WTC11 (cell line): ENCODE results near the gene TXNRD2. TPM values are rescaled to one million over a fixed set of nuclear protein-coding genes. Genes with fewer than 3 reads are reported as not detected.

Experiments used
- ATAC-seq: fragments of 200-7000 bp; cut with Tn5 transposase; 2 replicates; pipeline ENCODE4 v1.10.0; 2021; ENCODE audit warnings: mild to moderate bottlenecking, moderate library complexity
- CTCF ChIA-PET: fragments of 300-600 bp; sonication (Branson Sonifier 250); formaldehyde crosslinking; loops from one replicate; lab custom pipeline; 2021; ENCODE audit warnings: antibody characterized with exemption; lab: Charles Lee
- POLR2A ChIA-PET: fragments of 350-600 bp; sonication (Branson Sonifier 250); formaldehyde crosslinking; loops from one replicate; lab custom pipeline; 2021; ENCODE audit warnings: antibody characterized with exemption; lab: Charles Lee
- DNase-seq: peaks from one replicate; pipeline ENCODE4 v3.0.0; 2021; ENCODE audit warnings: low spot score
- H3K27ac Mint-ChIP-seq: 2 replicates; pipeline ENCODE4 v1.8.0; 2021; ENCODE audit warnings: mixed read lengths
- H3K27me3 Mint-ChIP-seq: 2 replicates; pipeline ENCODE4 v1.8.0; 2021; ENCODE audit warnings: low read depth, mild to moderate bottlenecking, moderate library complexity, mixed read lengths
- H3K36me3 Mint-ChIP-seq: 2 replicates; pipeline ENCODE4 v1.8.0; 2021; ENCODE audit warnings: mixed read lengths
- H3K4me1 Mint-ChIP-seq: 2 replicates; pipeline ENCODE4 v1.8.0; 2022; ENCODE audit warnings: mixed read lengths
- H3K4me3 Mint-ChIP-seq: 2 replicates; pipeline ENCODE4 v1.8.0; 2021; ENCODE audit warnings: mild to moderate bottlenecking, moderate library complexity, mixed read lengths
- H3K9me3 Mint-ChIP-seq: 2 replicates; pipeline ENCODE4 v1.8.0; 2021; ENCODE audit warnings: mixed read lengths
- CBFB ChIP-seq: sonication (generic); formaldehyde crosslinking; IDR thresholded peaks from 2 replicates; pipeline ENCODE4 v1.8.1; 2022; ENCODE audit warnings: mild to moderate bottlenecking, low read depth, missing genetic modification reagents
- CREB1 ChIP-seq: sonication (generic); formaldehyde crosslinking; IDR thresholded peaks from 2 replicates; pipeline ENCODE4 v1.8.0; 2023; ENCODE audit warnings: mild to moderate bottlenecking, missing genetic modification reagents
- CREM ChIP-seq: sonication (generic); formaldehyde crosslinking; IDR thresholded peaks from 2 replicates; pipeline ENCODE4 v1.8.1; 2022; ENCODE audit warnings: mild to moderate bottlenecking, missing genetic modification reagents, moderate library complexity
- CTCF ChIP-seq: fragments of 200-600 bp; IDR thresholded peaks from 2 replicates; pipeline ENCODE4 v1.8.0; 2022; ENCODE audit warnings: antibody characterized with exemption
- E2F5 ChIP-seq: sonication (generic); formaldehyde crosslinking; IDR thresholded peaks from 2 replicates; pipeline ENCODE4 v1.8.1; 2022; ENCODE audit warnings: mild to moderate bottlenecking, moderate library complexity, missing genetic modification reagents
- FOXJ3 ChIP-seq: sonication (generic); formaldehyde crosslinking; IDR thresholded peaks from 2 replicates; pipeline ENCODE4 v1.9.0; 2021; ENCODE audit warnings: missing genetic modification reagents, mild to moderate bottlenecking, borderline replicate concordance
- FOXK1 ChIP-seq: sonication (generic); formaldehyde crosslinking; IDR thresholded peaks from 2 replicates; pipeline ENCODE4 v1.8.0; 2022; ENCODE audit warnings: mild to moderate bottlenecking, moderate library complexity, missing genetic modification reagents
- HMGXB4 ChIP-seq: sonication (generic); formaldehyde crosslinking; IDR thresholded peaks from 2 replicates; pipeline ENCODE4 v1.8.1; 2023; ENCODE audit warnings: mild to moderate bottlenecking, moderate library complexity, missing genetic modification reagents
- IRF2 ChIP-seq: sonication (generic); formaldehyde crosslinking; IDR thresholded peaks from 2 replicates; pipeline ENCODE4 v1.8.0; 2022; ENCODE audit warnings: low read depth, missing genetic modification reagents, borderline replicate concordance
- MLX ChIP-seq: sonication (generic); formaldehyde crosslinking; IDR thresholded peaks from 2 replicates; pipeline ENCODE4 v1.8.1; 2023; ENCODE audit warnings: mild to moderate bottlenecking, missing genetic modification reagents, moderate library complexity
- NFE2L1 ChIP-seq: sonication (generic); formaldehyde crosslinking; IDR thresholded peaks from 2 replicates; pipeline ENCODE4 v1.8.1; 2023; ENCODE audit warnings: missing genetic modification reagents
- NFYB ChIP-seq: sonication (generic); formaldehyde crosslinking; conservative IDR thresholded peaks from 2 replicates; pipeline ENCODE4 v1.8.0; 2022; ENCODE audit warnings: low read depth, missing genetic modification reagents
- NR2C2 ChIP-seq: sonication (generic); formaldehyde crosslinking; IDR thresholded peaks from 2 replicates; pipeline ENCODE4 v1.8.0; 2022; ENCODE audit warnings: mild to moderate bottlenecking, missing genetic modification reagents
- NR3C1 ChIP-seq: sonication (generic); formaldehyde crosslinking; conservative IDR thresholded peaks from 2 replicates; pipeline ENCODE4 v1.8.1; 2023; ENCODE audit warnings: low read depth, mild to moderate bottlenecking, missing genetic modification reagents
- PRRX2 ChIP-seq: fragments of 250-450 bp; sonication (Bioruptor Pico); IDR thresholded peaks from 2 replicates; pipeline ENCODE4 v1.8.0; 2021; ENCODE audit warnings: mild to moderate bottlenecking
- TP53 ChIP-seq: sonication (generic); formaldehyde crosslinking; IDR thresholded peaks from 2 replicates; pipeline ENCODE4 v1.8.1; 2023; ENCODE audit warnings: mild to moderate bottlenecking, missing genetic modification reagents
- USF2 ChIP-seq: sonication (generic); formaldehyde crosslinking; IDR thresholded peaks from 2 replicates; pipeline ENCODE4 v1.8.1; 2023; ENCODE audit warnings: mild to moderate bottlenecking, missing genetic modification reagents, moderate library complexity
- ZNF219 ChIP-seq: sonication (generic); formaldehyde crosslinking; IDR thresholded peaks from 2 replicates; pipeline ENCODE4 v1.8.0; 2023; ENCODE audit warnings: missing genetic modification reagents, mild to moderate bottlenecking, borderline replicate concordance
- ZNF232 ChIP-seq: sonication (generic); formaldehyde crosslinking; IDR thresholded peaks from 2 replicates; pipeline ENCODE4 v1.8.0; 2022; ENCODE audit warnings: mild to moderate bottlenecking, missing genetic modification reagents
- ZNF416 ChIP-seq: fragments of 250-450 bp; sonication (Bioruptor Pico); IDR thresholded peaks from 2 replicates; pipeline ENCODE4 v1.9.0; 2021; ENCODE audit warnings: mild to moderate bottlenecking, inconsistent platforms
- ZNF423 ChIP-seq: fragments of 250-450 bp; sonication (Bioruptor Pico); IDR thresholded peaks from 2 replicates; pipeline ENCODE4 v2.1.2; 2022; ENCODE audit warnings: mild to moderate bottlenecking, moderate library complexity
- ZNF532 ChIP-seq: fragments of 250-450 bp; sonication (Bioruptor Pico); IDR thresholded peaks from 2 replicates; pipeline ENCODE4 v1.9.0; 2021; ENCODE audit warnings: mild to moderate bottlenecking, borderline replicate concordance
- ZNF671 ChIP-seq: fragments of 250-450 bp; sonication (Bioruptor Pico); IDR thresholded peaks from 2 replicates; pipeline ENCODE4 v1.8.0; 2021; ENCODE audit warnings: mild to moderate bottlenecking
- total RNA-seq: library from RNA; stranded (reverse); gene quantifications from 3 replicates; pipeline ENCODE4 v1.2.3, GENCODE V29; 2021

TXNRD2 gene
- total RNA-seq, 1 experiment from 2014 or later, result 15.9 TPM

- DNase-seq (no peak), ATAC-seq (no peak)
- ChIA-PET CTCF (interaction anchor here (1.2 to 1.9 kb wide), 2 partner anchors 70 to 140 kb away, joined by 4 to 5 read pairs; no protein-coding TSS in a partner anchor), POLR2A (interaction anchor here (0.5 kb wide), 1 partner anchor 14 kb away, joined by 4 read pairs; no protein-coding TSS in a partner anchor)
- no peaks in the 10 kb centered on the region for H3K9me3 Mint-ChIP-seq
- H3K36me3 Mint-ChIP-seq, result no peaks in the 10 kb centered on the region
- H3K27me3 Mint-ChIP-seq, result no peaks in the 10 kb centered on the region
- TF ChIP-seq ZNF423 (CRISPR knock-in tag) (no peak), HMGXB4 (CRISPR knock-in tag) (no peak), ZNF671 (no peak), NFYB (no peak), MLX (CRISPR knock-in tag) (no peak), CREM (CRISPR knock-in tag) (no peak), IRF2 (no peak)
- no peak overlapping the region for H3K4me3 Mint-ChIP-seq
- no peak overlapping the region for H3K27ac Mint-ChIP-seq
- peaks cover 12% of the 10 kb centered on the region for H3K4me1 Mint-ChIP-seq
Measured at GRCh38 chr22:19870153-19871022, 71.2 kb downstream of the TXNRD2 start.

GRCh38 chr22:19869497-19870152 is 72.0 kb downstream of the TXNRD2 start:
- no peaks in the 10 kb centered on the region for H3K27me3 Mint-ChIP-seq
- ATAC-seq (no peak), DNase-seq (no peak)
- no peak overlapping the region for H3K4me3 Mint-ChIP-seq
- no peak overlapping the region for H3K27ac Mint-ChIP-seq
- no peaks in the 10 kb centered on the region for H3K9me3 Mint-ChIP-seq
- no peaks in the 10 kb centered on the region for H3K36me3 Mint-ChIP-seq
- POLR2A ChIA-PET, result no interaction called here
- H3K4me1 Mint-ChIP-seq, result peaks cover 12% of the 10 kb centered on the region
- CTCF ChIA-PET, result interaction anchor here (0.5 to 1.2 kb wide), 4 partner anchors 27 to 93 kb away, joined by 3 to 4 read pairs (median 3); no protein-coding TSS in a partner anchor
- TF ChIP-seq NR2C2 (no peak), E2F5 (CRISPR knock-in tag) (no peak), CBFB (CRISPR knock-in tag) (no peak), ZNF532 (CRISPR knock-in tag) (no peak), TP53 (CRISPR knock-in tag) (no peak), ZNF219 (no peak), CREM (CRISPR knock-in tag) (no peak), FOXJ3 (CRISPR knock-in tag) (no peak), USF2 (CRISPR knock-in tag) (no peak), NR3C1 (no peak), ZNF232 (CRISPR knock-in tag) (no peak), PRRX2 (CRISPR knock-in tag) (no peak), FOXK1 (CRISPR knock-in tag) (no peak), CREB1 (no peak), CTCF (no peak), ZNF416 (no peak), NFE2L1 (CRISPR knock-in tag) (no peak)
